ENCODE results near the gene BHLHE40. TPM values are rescaled to one million over a fixed set of nuclear protein-coding genes. Genes with fewer than 3 reads are reported as not detected.

BHLHE40 gene
- total and polyA plus RNA-seq, 2 of the 4 experiments (the other 2 are of a cell fraction) = 22.8 to 31.8 TPM

- TF ChIP-seq CEBPB (IDR thresholded peaks at IDR 0.05; ENCODE audit: low read depth, low read length) = no peak
These were observed 24.8 kb upstream of the BHLHE40 start (continued) for GRCh38 chr3:4954256-4955000.

GRCh38 chr3:4956099-4956498 lies 23.1 kb upstream of the BHLHE40 start:
- ATAC-seq (ENCODE audit: low read depth) = no peak

More at GRCh38 chr3:4956099-4956498, 23.1 kb upstream of the BHLHE40 start:
- no peak overlapping the region for H3K56ac ChIP-seq (ENCODE audit: extremely low read depth, insufficient read depth, low read length)
- H3K9me3 ChIP-seq (ENCODE audit: control insufficient read depth, insufficient read depth, low read length) = peaks cover 2% of the 10 kb centered on the region; the same call in 1 of the 2 replicates
- no peaks in the 10 kb centered on the region for H3K36me3 ChIP-seq (ENCODE audit: control insufficient read depth, insufficient read depth, low read length)
- no peaks in the 10 kb centered on the region for H3K4me1 ChIP-seq (ENCODE audit: control insufficient read depth, insufficient read depth, low read length)
- no peak overlapping the region for H2AK5ac ChIP-seq (ENCODE audit: low read depth, low read length)
- peaks cover 4% of the 10 kb centered on the region; the same call in 1 of the 2 replicates for H3K27me3 ChIP-seq (ENCODE audit: control insufficient read depth, insufficient read depth, low read length)
- H3K4me2 ChIP-seq (ENCODE audit: low read depth, low read length) = no peak overlapping the region
- no peak overlapping the region for H2AK9ac ChIP-seq (replicated peaks; ENCODE audit: low read depth, low read length, poor library complexity)
- H3K18ac ChIP-seq (ENCODE audit: low read depth, low read length) = no peak overlapping the region
- no peak overlapping the region for H4K8ac ChIP-seq (ENCODE audit: low read depth in 2 of 2, low read length in 2 of 2)
- H3K27ac ChIP-seq (ENCODE audit: insufficient read depth, low read length) = no peak overlapping the region
- H3K14ac ChIP-seq (replicated peaks; ENCODE audit: low read depth, low read length) = no peak overlapping the region
- H3K79me1 ChIP-seq (ENCODE audit: low read depth in 1 of 2, low read length in 2 of 2) = no peaks in the 10 kb centered on the region
- intact Hi-C loops (cut with micrococcal nuclease) (no loop called here), in situ Hi-C loops (cut with MboI; ENCODE audit: low sequenced_read_pairs) (loop anchor here (10.0 kb wide), 1 partner anchor 51 kb away; no protein-coding TSS in a partner anchor), dilution Hi-C loops (cut with HindIII; ENCODE audit: low sequenced_read_pairs, unreplicated experiment) (no loop called here)
- H3K9ac ChIP-seq (ENCODE audit: low read depth, low read length) = no peak overlapping the region
- H2BK20ac ChIP-seq (ENCODE audit: low read depth, low read length) = no peak overlapping the region
- WGBS, 2 experiments (ENCODE audit: extremely low coverage in 2 of 2, insufficient read length in 1 of 2) = no CpG with 5 or more reads among the region's 2 CpGs
- H3K4ac ChIP-seq (ENCODE audit: low read depth, low read length) = no peak overlapping the region
- no peak for DNase-seq
- no TSS peak for BruUV-seq (replicated peaks)
- H4K20me1 ChIP-seq (ENCODE audit: insufficient read depth, low read length) = no peaks in the 10 kb centered on the region
- no peak overlapping the region for H4K5ac ChIP-seq (ENCODE audit: low read depth, low read length)
- no peak for TF ChIP-seq CHD1 (IDR thresholded peaks at IDR 0.05; ENCODE audit: low read depth, low read length)
- TF ChIP-seq CEBPB (IDR thresholded peaks at IDR 0.05; ENCODE audit: low read depth, low read length) = no peak
- no peak for TF ChIP-seq RAD21 (IDR thresholded peaks at IDR 0.05; ENCODE audit: low read length)
- no peak for TF ChIP-seq USF2 (IDR thresholded peaks at IDR 0.05; ENCODE audit: low read depth, low read length)
- TF ChIP-seq MAFK (IDR thresholded peaks at IDR 0.05; ENCODE audit: low read depth, low read length) = no peak
- TF ChIP-seq ELK1 (IDR thresholded peaks at IDR 0.05; ENCODE audit: borderline replicate concordance, low read depth, low read length) = no peak
- TF ChIP-seq CTCF (conservative IDR thresholded peaks at IDR 0.05; ENCODE audit: low read depth, low read length) = no peak
- H2BK15ac ChIP-seq (ENCODE audit: low read depth, low read length) = no peak overlapping the region
- no peaks in the 10 kb centered on the region for H3K9me1 ChIP-seq (ENCODE audit: insufficient read depth, low read length)
- H2AFZ ChIP-seq (replicated peaks; ENCODE audit: low read length, poor library complexity) = no peak overlapping the region
- ChIA-PET CTCF (no interaction called here), POLR2A (ENCODE audit: unreplicated experiment) (no interaction called here)
- H3K4me3 ChIP-seq (ENCODE audit: insufficient read depth, low read depth, low read length) = no peak overlapping the region
- H3K23ac ChIP-seq (ENCODE audit: low read depth, low read length) = no peak overlapping the region
- H2BK120ac ChIP-seq (ENCODE audit: low read depth, low read length) = no peak overlapping the region
- H2BK5ac ChIP-seq (ENCODE audit: low read depth, low read length, poor library complexity, severe bottlenecking) = no peak overlapping the region
- no peak overlapping the region for H4K91ac ChIP-seq (ENCODE audit: insufficient read depth, low read depth, low read length)

Measured in IMR-90 (cell line).